Measurements from ENCODE around the gene REEP1. TPM values are rescaled to one million over a fixed set of nuclear protein-coding genes. Genes with fewer than 3 reads are reported as not detected.

Gene REEP1
- total and polyA plus RNA-seq, 2 of the 8 experiments (the other 6 are each of a cell fraction or from before 2014, with no cell fraction given): 0.74 to 1.5 TPM

DNA sequence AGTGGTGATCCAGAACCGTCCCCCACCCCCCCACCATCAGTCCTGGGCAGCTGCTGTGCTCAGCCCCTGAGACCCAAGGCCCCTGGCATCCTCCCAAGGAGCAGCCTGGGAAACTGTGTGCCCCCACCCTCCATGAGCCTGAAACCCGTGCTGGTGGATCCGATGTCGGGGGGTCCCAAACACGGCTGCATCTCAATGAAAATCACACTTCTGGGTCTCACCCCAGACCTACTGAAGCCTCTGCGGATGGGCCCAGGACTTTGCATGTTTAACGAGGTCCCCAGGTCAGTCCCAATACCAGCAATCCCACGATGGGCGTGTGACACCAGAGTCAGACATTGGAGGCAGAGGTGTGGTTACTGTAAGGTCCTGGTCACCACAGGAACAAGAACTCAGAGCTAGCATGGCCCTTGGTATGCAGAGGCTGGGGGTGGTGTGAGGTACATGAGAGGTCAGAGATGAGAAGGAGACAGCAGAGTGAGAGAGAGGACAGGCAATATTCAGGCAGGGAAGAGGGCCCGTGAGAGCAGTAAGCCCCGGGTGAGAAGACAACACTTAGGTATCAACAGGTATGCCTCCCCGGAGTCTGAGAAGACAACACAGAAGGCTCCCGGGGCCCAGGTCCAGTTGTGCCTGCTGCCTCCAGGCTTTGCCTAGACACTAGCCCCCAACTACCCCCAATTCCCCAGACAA lies 105.6 kb downstream of the REEP1 start:
- H3K27me3 ChIP-seq (replicated peaks in 1 of 4; ENCODE audit: control insufficient read depth in 3 of 4, extremely low read depth in 1 of 4, insufficient read depth in 3 of 4, low read length in 3 of 4): no peaks in the 10 kb centered on the region
- no peak overlapping the region for H2AFZ ChIP-seq (ENCODE audit: low read length)
- no peaks in the 10 kb centered on the region for H3K36me3 ChIP-seq (ENCODE audit: control insufficient read depth in 2 of 4, insufficient read depth in 4 of 4, low read length in 3 of 4)
- WGBS, 2 experiments (ENCODE audit: extremely low coverage in 1 of 2, insufficient coverage in 1 of 2, insufficient read length in 1 of 2, insufficient replicate concordance in 2 of 2, low coverage in 1 of 2, low lambda C conversion rate in 2 of 2, missing lambda C conversion rate in 1 of 2): 84% methylated on average over 13 of the region's 13 CpGs; no CpG with 5 or more reads in 1 of the 2 experiments
- H3K4ac ChIP-seq (replicated peaks; ENCODE audit: insufficient read length, low read depth, low read length): no peak overlapping the region
- no peak overlapping the region for H2BK12ac ChIP-seq (ENCODE audit: low read depth, low read length)
- H4K91ac ChIP-seq (replicated peaks; ENCODE audit: insufficient read length, low read length): no peak overlapping the region
- no peaks in the 10 kb centered on the region for H3K23me2 ChIP-seq (ENCODE audit: low read depth, low read length)
- H3K4me2 ChIP-seq (ENCODE audit: insufficient read depth in 1 of 2, low read depth in 2 of 2, low read length in 2 of 2): no peak overlapping the region
- H4K8ac ChIP-seq (ENCODE audit: extremely low read depth, insufficient read depth, low read length): no peak overlapping the region
- H3K14ac ChIP-seq (ENCODE audit: insufficient read length): no peak overlapping the region
- FAIRE-seq (no peak), DNase-seq (ENCODE audit: low read depth in 1 of 2, low spot score in 2 of 2) (no peak)
- H3K4me1 ChIP-seq (replicated peaks in 1 of 4; ENCODE audit: control insufficient read depth in 3 of 4, insufficient read depth in 4 of 4, low read length in 3 of 4): no peaks in the 10 kb centered on the region; a peak in 1 of 7 replicates
- POLR2A ChIA-PET (ENCODE audit: partially characterized antibody): interaction anchor here (1.1 kb wide), 1 partner anchor 11 kb away, joined by 3 read pairs; no protein-coding TSS in a partner anchor
- no peak overlapping the region for H3K23ac ChIP-seq (ENCODE audit: insufficient read length)
- no peaks in the 10 kb centered on the region for H3K79me1 ChIP-seq (ENCODE audit: low read depth, low read length)
- H2BK5ac ChIP-seq (ENCODE audit: low read depth, low read length): no peak overlapping the region
- H2BK20ac ChIP-seq (ENCODE audit: low read length): no peak overlapping the region
- no peaks in the 10 kb centered on the region for H3K79me2 ChIP-seq (ENCODE audit: control insufficient read depth in 1 of 2, insufficient read depth in 2 of 2, low read length in 2 of 2)
- no peak overlapping the region; the same call in 1 of the 2 replicates for H2AK5ac ChIP-seq (ENCODE audit: low read depth, low read length)
- no peak overlapping the region for H3K4me3 ChIP-seq (ENCODE audit: extremely low read depth in 1 of 4, insufficient read depth in 2 of 4, low read depth in 3 of 4, low read length in 4 of 4)
- no peak overlapping the region for H4K5ac ChIP-seq (ENCODE audit: insufficient read length, low read depth, low read length)
- H2BK15ac ChIP-seq (ENCODE audit: low read length): peak overlapping the region; percentile 95; the same call in 1 of the 2 replicates
- no peak overlapping the region for H3K56ac ChIP-seq (replicated peaks; ENCODE audit: insufficient read length, low read depth, low read length)
- CTCF ChIA-PET (ENCODE audit: partially characterized antibody): interaction anchor here (1.1 to 3.3 kb wide), 7 partner anchors 8 to 141 kb away, joined by 3 to 19 read pairs (median 6); no protein-coding TSS in a partner anchor
- no peaks in the 10 kb centered on the region for H4K20me1 ChIP-seq (replicated peaks in 1 of 2; ENCODE audit: control insufficient read depth in 1 of 2, insufficient read depth in 2 of 2, low read length in 2 of 2)
- H3K27ac ChIP-seq (ENCODE audit: low read depth, low read length): no peak overlapping the region
- no peak overlapping the region for H3K9ac ChIP-seq (replicated peaks in 1 of 4; ENCODE audit: extremely low read depth in 1 of 4, low read depth in 3 of 4, low read length in 3 of 4)
- H3K18ac ChIP-seq (ENCODE audit: extremely low read depth, low read length): no peak overlapping the region
- no peaks in the 10 kb centered on the region for H3K9me3 ChIP-seq (ENCODE audit: insufficient read depth in 2 of 2, low read depth in 1 of 2, low read length in 1 of 2)
- H2BK120ac ChIP-seq (replicated peaks; ENCODE audit: low read depth, low read length): no peak overlapping the region
- TF ChIP-seq ATF3 (IDR thresholded peaks at IDR 0.05; ENCODE audit: insufficient read depth, low read depth, low read length) (no peak), BRCA1 (IDR thresholded peaks at IDR 0.05; ENCODE audit: low read depth, low read length) (no peak), MAFK (IDR thresholded peaks at IDR 0.05; ENCODE audit: low read depth, low read length) (no peak), SAP30 (IDR thresholded peaks at IDR 0.05; ENCODE audit: insufficient read depth, insufficient replicate concordance, low read length) (no peak)

All from H1 (cell line).